A673 (cell line): ENCODE results near the gene SPATA33. TPM values are rescaled to one million over a fixed set of nuclear protein-coding genes. Genes with fewer than 3 reads are reported as not detected.
"Not testable (repeated sequence)": the region's sequence is repeated elsewhere in the genome, so short reads cannot be mapped to it uniquely, and the experiment has no call there.

Experiments used
- BruUV-seq: library from RNA; stranded (reverse); fragments of 400-500 nt; replicated peaks from 2 replicates; lab custom pipeline; 2021; lab: Mats Ljungman, UMichigan
- CTCF ChIA-PET: fragments of 300-600 bp; sonication (Branson Sonifier 250); formaldehyde crosslinking; loops from one replicate; lab custom pipeline; 2022; ENCODE audit warnings: antibody characterized with exemption; lab: Charles Lee
- POLR2A ChIA-PET: fragments of 300-600 bp; sonication (Branson Sonifier 250); formaldehyde crosslinking; loops from one replicate; lab custom pipeline; 2022; ENCODE audit warnings: antibody characterized with exemption; ENCODE audit not compliant: low non-redundant PET; lab: Charles Lee
- DNase-seq: peaks from one replicate; pipeline ENCODE4 v3.0.0-alpha.2; 2015; ENCODE audit warnings: low spot score
- H3K27ac ChIP-seq: fragments of 200-600 bp; sonication (generic); 2 replicates; pipeline ENCODE4 v1.5.1; 2016; ENCODE audit warnings: mixed run types, low read depth, mild to moderate bottlenecking, mixed read lengths, antibody characterized with exemption, low read length; ENCODE audit not compliant: poor library complexity, severe bottlenecking
- H3K27me3 ChIP-seq: fragments of 200-600 bp; sonication (generic); replicated peaks from 2 replicates; pipeline ENCODE4 v1.6.1; 2017; ENCODE audit warnings: mixed run types, low read depth, mild to moderate bottlenecking, mixed read lengths, antibody characterized with exemption, low read length; ENCODE audit not compliant: insufficient read depth, poor library complexity
- H3K36me3 ChIP-seq: fragments of 200-600 bp; sonication (generic); 2 replicates; pipeline ENCODE4 v1.6.1; 2016; ENCODE audit warnings: mixed run types, mild to moderate bottlenecking, mixed read lengths, antibody characterized with exemption, low read length; ENCODE audit not compliant: insufficient read depth, poor library complexity, severe bottlenecking
- H3K4me1 ChIP-seq: fragments of 200-600 bp; sonication (generic); 2 replicates; pipeline ENCODE4 v1.6.1; 2017; ENCODE audit warnings: mixed run types, mild to moderate bottlenecking, mixed read lengths, antibody characterized with exemption, low read length; ENCODE audit not compliant: insufficient read depth, poor library complexity, severe bottlenecking
- H3K4me3 ChIP-seq: fragments of 200-600 bp; sonication (generic); 2 replicates; pipeline ENCODE4 v1.5.1; 2016; ENCODE audit warnings: low read depth, mixed run types, mild to moderate bottlenecking, mixed read lengths, low read length; ENCODE audit not compliant: poor library complexity, severe bottlenecking
- H3K9me3 ChIP-seq: fragments of 200-600 bp; sonication (generic); 2 replicates; pipeline ENCODE4 v1.6.1; 2016; ENCODE audit warnings: mixed run types, low read depth, mild to moderate bottlenecking, mixed read lengths, antibody characterized with exemption, low read length; ENCODE audit not compliant: poor library complexity, severe bottlenecking
- CTCF ChIP-seq: fragments of 300-800, 200-600 bp; sonication (generic); conservative IDR thresholded peaks from 2 replicates; pipeline ENCODE4 v1.5.1; 2017; ENCODE audit warnings: low read depth, mild to moderate bottlenecking, antibody characterized with exemption, low read length, moderate library complexity, mixed read lengths
- EZH2 ChIP-seq: fragments of 200-600 bp; sonication (generic); IDR thresholded peaks from 2 replicates; pipeline ENCODE4 v1.6.1; 2017; ENCODE audit warnings: borderline replicate concordance, low read depth, mild to moderate bottlenecking, mixed read lengths, antibody characterized with exemption, low read length; ENCODE audit not compliant: poor library complexity, severe bottlenecking
- intact Hi-C: fragments of 100-400 bp; cut with micrococcal nuclease; formaldehyde crosslinking; loops from one replicate; pipeline ENCODE4 v1.10.0; 2022; ENCODE audit not compliant: unreplicated experiment
- total RNA-seq: library from RNA; stranded (reverse); gene quantifications from 2 replicates; pipeline ENCODE4 v1.2.3, GENCODE V29; 2021

Gene SPATA33
- total RNA-seq, 1 experiment from 2014 or later = 46.7 TPM

DNA sequence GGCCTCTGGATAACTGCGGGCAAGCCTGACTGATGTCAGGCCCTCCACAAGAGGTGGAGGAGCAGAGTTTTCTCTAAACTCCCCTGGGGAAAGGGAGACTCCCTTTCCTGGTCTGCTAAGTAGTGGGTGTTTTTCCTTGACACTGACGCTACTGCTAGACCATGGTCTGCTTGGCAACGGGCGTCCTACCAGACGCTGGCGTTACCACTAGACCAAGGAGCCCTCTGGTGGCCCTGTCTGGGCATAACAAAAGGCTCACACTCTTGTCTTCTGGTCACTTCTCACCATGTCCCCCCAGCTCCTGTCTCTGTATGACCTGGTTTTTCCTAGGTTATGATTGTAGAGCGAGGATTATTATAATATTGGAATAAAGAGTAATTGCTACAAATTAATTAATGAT lies 9.4 kb downstream of the SPATA33 start:
- intact Hi-C loops, H3K9me3 ChIP-seq, CTCF ChIA-PET, BruUV-seq, H3K27ac ChIP-seq, H3K4me3 ChIP-seq, POLR2A ChIA-PET, H3K27me3 ChIP-seq, H3K4me1 ChIP-seq, H3K36me3 ChIP-seq: not testable (repeated sequence)
- DNase-seq = peak; percentile 56
- TF ChIP-seq CTCF = peak; percentile 47

GRCh38 chr16:89667633-89668032 lies 10.0 kb downstream of the SPATA33 start:
- Histone ChIP-seq H3K4me3 (no peak overlapping the region), H3K4me1 (peaks cover 3% of the 10 kb centered on the region), H3K9me3 (no peaks in the 10 kb centered on the region), H3K27ac (no peak overlapping the region), H3K36me3 (peaks cover 5% of the 10 kb centered on the region), H3K27me3 (no peaks in the 10 kb centered on the region)
- intact Hi-C loops = no loop called here
- no peak for DNase-seq
- POLR2A ChIA-PET = no interaction called here
- CTCF ChIA-PET = no interaction called here
- TF ChIP-seq EZH2 (no peak), CTCF (no peak)
- BruUV-seq = no TSS peak

DNA sequence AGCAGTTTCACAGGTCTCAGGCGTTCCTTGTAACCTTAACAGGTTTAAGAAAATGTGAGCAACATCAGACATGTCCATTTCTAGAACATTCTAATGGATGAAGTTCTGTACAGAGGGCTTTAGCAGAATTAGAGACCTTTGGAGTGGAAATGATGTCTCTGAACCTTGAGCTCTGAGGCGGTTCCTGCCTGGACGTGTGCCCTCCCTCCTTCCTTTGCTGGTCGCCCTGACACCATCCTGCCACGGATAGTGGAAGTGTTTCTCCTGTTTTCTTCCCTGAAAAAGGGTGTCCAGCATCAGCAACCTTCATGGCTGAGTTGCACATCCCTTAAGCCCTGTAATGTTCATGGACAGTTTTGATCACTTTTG lies 11.1 kb downstream of the SPATA33 start:
- Histone ChIP-seq H3K36me3 (peaks cover 4% of the 10 kb centered on the region), H3K4me3 (no peak overlapping the region), H3K9me3 (no peaks in the 10 kb centered on the region), H3K27ac (no peak overlapping the region), H3K27me3 (no peaks in the 10 kb centered on the region), H3K4me1 (peaks cover 3% of the 10 kb centered on the region)
- no peak for DNase-seq
- intact Hi-C loops = no loop called here
- TF ChIP-seq CTCF (no peak), EZH2 (no peak)
- POLR2A ChIA-PET = no interaction called here
- CTCF ChIA-PET = no interaction called here
- no TSS peak for BruUV-seq
